Measurements from ENCODE around the gene B4GALT1. TPM values are rescaled to one million over a fixed set of nuclear protein-coding genes. Genes with fewer than 3 reads are reported as not detected.

The B4GALT1 gene
- total RNA-seq, 1 experiment from 2014 or later, result 31.4 TPM

- H3K79me2 ChIP-seq (ENCODE audit: insufficient read depth, low read length), result no peaks in the 10 kb centered on the region
- RAD21 ChIA-PET (ENCODE audit: low non-redundant PET in 1 of 2, low total read pairs in 2 of 2, uncharacterized antibody in 2 of 2, unreplicated experiment in 2 of 2), result no interaction called here
- intact Hi-C loops (cut with micrococcal nuclease), result no loop called here
- H3K4me2 ChIP-seq (ENCODE audit: low read length), result no peak overlapping the region
- H3K36me3 ChIP-seq (ENCODE audit: control insufficient read depth in 1 of 2, insufficient read depth in 2 of 2, low read length in 2 of 2), result no peaks in the 10 kb centered on the region
- H3K9ac ChIP-seq (ENCODE audit: low read length), result no peak overlapping the region
- no peaks in the 10 kb centered on the region for H3K27me3 ChIP-seq (ENCODE audit: insufficient read depth, low read length)
- no peak overlapping the region for H3K27ac ChIP-seq (ENCODE audit: low read depth, low read length)
- ATAC-seq (no peak), DNase-seq (ENCODE audit: low read depth, low spot score) (no peak)
- peaks cover 0 to 7% of the 10 kb centered on the region in 2 experiments; a peak in 2 of 4 replicates for H3K4me1 ChIP-seq (ENCODE audit: control insufficient read depth in 1 of 2, insufficient read depth in 2 of 2, low read length in 2 of 2)
- no peak for TF ChIP-seq EGR1 (IDR thresholded peaks at IDR 0.05; ENCODE audit: low read depth)
- TF ChIP-seq POLR2AphosphoS5 (IDR thresholded peaks at IDR 0.05; ENCODE audit: low read depth, low read length), result no peak
- TF ChIP-seq FOSL1 (IDR thresholded peaks at IDR 0.05; ENCODE audit: low read depth), result no peak
- TF ChIP-seq MAX (IDR thresholded peaks at IDR 0.05), result no peak
- no peak for TF ChIP-seq REST (IDR thresholded peaks at IDR 0.05; ENCODE audit: low read depth)
- TF ChIP-seq EZH2phosphoT487 (IDR thresholded peaks at IDR 0.05; ENCODE audit: borderline replicate concordance), result no peak
- no peak for TF ChIP-seq ATF3 (IDR thresholded peaks at IDR 0.05)
- no peak for TF ChIP-seq ZBTB33 (IDR thresholded peaks at IDR 0.05; ENCODE audit: extremely low read depth, insufficient replicate concordance, low read length)
- no peaks in the 10 kb centered on the region for H3K9me2 ChIP-seq (ENCODE audit: insufficient read depth)
- H2AFZ ChIP-seq (ENCODE audit: low read depth, low read length, poor library complexity, severe bottlenecking), result no peak overlapping the region
- H3K9me3 ChIP-seq (ENCODE audit: control insufficient read depth in 1 of 2, insufficient read depth in 1 of 2, low read depth in 1 of 2, low read length in 2 of 2), result no peaks in the 10 kb centered on the region
- CTCF ChIA-PET, result no interaction called here
- no peaks in the 10 kb centered on the region for H4K20me1 ChIP-seq (ENCODE audit: insufficient read depth)
- POLR2A ChIA-PET, result no interaction called here
- no TSS peak for BruUV-seq (replicated peaks)
- H3K4me3 ChIP-seq (replicated peaks in 1 of 2; ENCODE audit: low read depth in 1 of 2, low read length in 2 of 2), result no peak overlapping the region
Observed at GRCh38 chr9:33106827-33107621, 60.1 kb downstream of the B4GALT1 start.

Data from HCT116 (cell line).